Transverse colon (tissue), 3 donors: Measurements from ENCODE around the gene A4GALT.
A peak's percentile ranks its signal among the peaks of the same experiment; 100 is the strongest.

ENCODE experiments used
- CTCF ChIP-seq, 5 experiments: fragments of 200-600 bp in 3 of 5; fragments of 450-650 bp in 2 of 5; sonication (generic) in 3 of 5; IDR thresholded peaks; 1 replicate in 2 of 5; 2 replicates in 3 of 5; pipeline ENCODE4 v1.5.1; 2016 to 2017; ENCODE audit warnings: antibody characterized with exemption in 5 of 5, inconsistent platforms in 3 of 5, mild to moderate bottlenecking in 2 of 5, moderate library complexity in 1 of 5
- EP300 ChIP-seq: sonication (generic); formaldehyde crosslinking; IDR thresholded peaks from one replicate; pipeline ENCODE4 v1.6.1; 2017; ENCODE audit warnings: antibody characterized with exemption, low read depth

GRCh38 chr22:42688241-42689211, 32.1 kb downstream of the A4GALT start:
- TF ChIP-seq EP300 (peak; percentile 78), CTCF (IDR thresholded peaks at IDR 0.05) (no peak)
